ENCODE measurements around the gene SAAL1.
"Not testable (repeated sequence)": the region's sequence is repeated elsewhere in the genome, so short reads cannot be mapped to it uniquely, and the experiment has no call there.

Gene SAAL1

GRCh38 chr11:18121331-18121828 lies 15.5 kb upstream of the SAAL1 start:
- H3K4me3 ChIP-seq (ENCODE audit: low read depth, low read length); H2AFZ ChIP-seq (ENCODE audit: low read length, unreplicated experiment); H3K79me2 ChIP-seq (ENCODE audit: control insufficient read depth, insufficient read depth, low read length, unreplicated experiment); H3K27ac ChIP-seq (ENCODE audit: low read depth, low read length); H3K36me3 ChIP-seq (ENCODE audit: insufficient read depth, low read length); H3K4me1 ChIP-seq (ENCODE audit: control insufficient read depth, insufficient read depth, low read length, unreplicated experiment): not testable (repeated sequence)
- peaks cover 22% of the 10 kb centered on the region for H3K27me3 ChIP-seq (ENCODE audit: insufficient read depth, low read length)

GRCh38 chr11:18115360-18116127 lies 9.7 kb upstream of the SAAL1 start:
- Histone ChIP-seq H2AFZ (ENCODE audit: low read length, unreplicated experiment) (no peak overlapping the region), H3K4me3 (ENCODE audit: low read depth, low read length) (no peak overlapping the region), H3K27me3 (ENCODE audit: insufficient read depth, low read length) (peaks cover 72% of the 10 kb centered on the region), H3K4me1 (ENCODE audit: control insufficient read depth, insufficient read depth, low read length, unreplicated experiment) (no peaks in the 10 kb centered on the region), H3K36me3 (ENCODE audit: insufficient read depth, low read length) (no peaks in the 10 kb centered on the region), H3K27ac (ENCODE audit: low read depth, low read length) (no peak overlapping the region), H3K79me2 (ENCODE audit: control insufficient read depth, insufficient read depth, low read length, unreplicated experiment) (no peaks in the 10 kb centered on the region)

DNA sequence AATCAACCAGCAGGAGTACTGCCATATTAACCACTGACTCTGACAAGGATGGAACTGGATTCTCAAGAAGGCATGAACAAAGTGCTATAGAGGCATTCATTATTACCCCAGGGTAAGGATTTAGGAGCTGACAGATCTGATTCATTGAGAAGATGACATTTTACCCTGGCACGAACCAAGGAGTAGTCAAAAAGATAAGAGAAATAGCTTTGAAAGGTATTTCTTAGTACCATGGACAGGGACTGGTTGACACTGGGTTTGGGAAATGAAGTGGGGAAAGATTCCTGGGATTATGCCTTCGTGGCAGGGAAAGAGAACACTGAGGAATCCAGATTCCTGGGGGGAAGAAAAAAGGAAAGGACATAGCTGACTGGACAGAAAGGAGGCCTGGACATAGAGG lies 5.1 kb upstream of the SAAL1 start:
- no peak overlapping the region for H3K4me3 ChIP-seq (ENCODE audit: low read depth, low read length)
- peaks cover 58% of the 10 kb centered on the region for H3K27me3 ChIP-seq (ENCODE audit: insufficient read depth, low read length)
- peaks cover 9% of the 10 kb centered on the region for H3K4me1 ChIP-seq (ENCODE audit: control insufficient read depth, insufficient read depth, low read length, unreplicated experiment)
- no peaks in the 10 kb centered on the region for H3K36me3 ChIP-seq (ENCODE audit: insufficient read depth, low read length)
- H3K27ac ChIP-seq (ENCODE audit: low read depth, low read length): no peak overlapping the region
- no peak overlapping the region for H2AFZ ChIP-seq (ENCODE audit: low read length, unreplicated experiment)
- no peaks in the 10 kb centered on the region for H3K79me2 ChIP-seq (ENCODE audit: control insufficient read depth, insufficient read depth, low read length, unreplicated experiment)

- Histone ChIP-seq H2AFZ (ENCODE audit: low read length, unreplicated experiment) (no peak overlapping the region), H3K27me3 (ENCODE audit: insufficient read depth, low read length) (peaks cover 39% of the 10 kb centered on the region), H3K4me1 (ENCODE audit: control insufficient read depth, insufficient read depth, low read length, unreplicated experiment) (peaks cover 14% of the 10 kb centered on the region), H3K79me2 (ENCODE audit: control insufficient read depth, insufficient read depth, low read length, unreplicated experiment) (peaks cover 22% of the 10 kb centered on the region), H3K36me3 (ENCODE audit: insufficient read depth, low read length) (no peaks in the 10 kb centered on the region), H3K4me3 (ENCODE audit: low read depth, low read length) (no peak overlapping the region), H3K27ac (ENCODE audit: low read depth, low read length) (no peak overlapping the region)
These were observed 2.4 kb upstream of the SAAL1 start for GRCh38 chr11:18108254-18108653.

DNA sequence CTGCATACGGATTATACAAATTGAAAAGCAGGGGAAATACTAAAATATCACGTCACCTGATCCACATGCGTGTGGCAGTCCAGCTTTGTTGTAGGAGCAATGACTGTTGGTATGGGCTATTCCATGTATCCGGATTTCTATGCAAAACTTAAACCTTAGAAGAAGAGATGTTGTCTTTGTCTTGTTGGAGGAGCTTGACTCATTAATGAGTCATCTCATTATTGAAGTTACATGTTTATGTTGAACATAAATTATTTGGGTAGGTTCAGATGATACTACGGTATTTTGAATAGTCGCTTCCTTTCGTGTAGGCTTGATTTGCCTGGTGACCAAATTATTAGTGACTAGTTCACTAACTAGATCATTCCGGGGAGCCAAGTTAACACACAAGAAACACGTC lies 806 bp upstream of the SAAL1 start:
- Histone ChIP-seq H3K4me3 (ENCODE audit: low read depth, low read length) (no peak overlapping the region), H3K27ac (ENCODE audit: low read depth, low read length) (no peak overlapping the region), H3K79me2 (ENCODE audit: control insufficient read depth, insufficient read depth, low read length, unreplicated experiment) (peaks cover 25% of the 10 kb centered on the region), H2AFZ (ENCODE audit: low read length, unreplicated experiment) (no peak overlapping the region), H3K36me3 (ENCODE audit: insufficient read depth, low read length) (peaks cover 7% of the 10 kb centered on the region; the same call in 1 of the 2 replicates), H3K4me1 (ENCODE audit: control insufficient read depth, insufficient read depth, low read length, unreplicated experiment) (peaks cover 14% of the 10 kb centered on the region), H3K27me3 (ENCODE audit: insufficient read depth, low read length) (peaks cover 23% of the 10 kb centered on the region)

DNA sequence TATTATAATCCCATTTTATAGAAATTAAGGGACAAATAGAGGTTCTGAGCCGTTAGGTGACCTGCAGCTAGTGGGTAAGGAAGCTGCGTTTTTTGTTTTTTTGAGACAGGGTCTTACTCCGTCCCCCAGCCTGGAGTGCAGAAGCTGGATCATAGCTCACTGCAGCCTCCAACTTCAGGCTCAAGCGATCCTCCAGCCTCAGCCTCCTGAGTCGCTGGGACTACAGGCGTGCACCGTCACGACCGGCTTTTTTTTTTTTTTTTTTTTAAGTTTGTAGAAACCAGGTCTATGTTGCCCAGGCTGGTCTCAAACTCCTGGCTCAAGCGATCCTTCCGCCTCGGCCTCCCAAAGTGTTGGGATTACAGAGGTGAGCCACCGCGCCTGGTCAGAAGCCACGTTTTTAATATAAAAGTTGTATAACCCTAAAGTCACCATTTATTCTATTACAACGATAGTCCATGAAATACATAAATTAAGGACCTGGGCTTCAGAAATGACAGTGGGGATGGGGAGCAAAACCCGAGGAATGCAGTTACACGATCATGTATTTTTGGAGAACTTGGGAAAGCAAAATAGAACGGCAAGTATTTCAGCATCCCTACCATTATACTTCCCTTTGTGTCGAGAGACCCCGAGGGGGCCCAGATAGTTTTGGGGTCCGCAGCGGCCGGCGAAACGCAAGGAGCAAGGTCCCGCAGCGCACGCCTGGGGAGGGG lies 638 bp downstream of the SAAL1 start:
- Histone ChIP-seq H3K79me2 (ENCODE audit: control insufficient read depth, insufficient read depth, low read length, unreplicated experiment) (peaks cover 25% of the 10 kb centered on the region), H3K36me3 (ENCODE audit: insufficient read depth, low read length) (peaks cover 7% of the 10 kb centered on the region; the same call in 1 of the 2 replicates), H3K27me3 (ENCODE audit: insufficient read depth, low read length) (peaks cover 9% of the 10 kb centered on the region; the same call in 1 of the 2 replicates), H3K27ac (ENCODE audit: low read depth, low read length) (no peak overlapping the region), H2AFZ (ENCODE audit: low read length, unreplicated experiment) (peak overlapping the region; percentile 98), H3K4me1 (ENCODE audit: control insufficient read depth, insufficient read depth, low read length, unreplicated experiment) (peaks cover 14% of the 10 kb centered on the region), H3K4me3 (ENCODE audit: low read depth, low read length) (peak overlapping the region; percentile 98)

GRCh38 chr11:18100926-18101656 lies 4.8 kb downstream of the SAAL1 start:
- Histone ChIP-seq H3K36me3 (ENCODE audit: insufficient read depth, low read length) (peaks cover 7% of the 10 kb centered on the region; the same call in 1 of the 2 replicates), H3K27ac (ENCODE audit: low read depth, low read length) (no peak overlapping the region), H3K79me2 (ENCODE audit: control insufficient read depth, insufficient read depth, low read length, unreplicated experiment) (peaks cover 25% of the 10 kb centered on the region), H3K4me1 (ENCODE audit: control insufficient read depth, insufficient read depth, low read length, unreplicated experiment) (peaks cover 5% of the 10 kb centered on the region), H2AFZ (ENCODE audit: low read length, unreplicated experiment) (no peak overlapping the region), H3K27me3 (ENCODE audit: insufficient read depth, low read length) (no peaks in the 10 kb centered on the region), H3K4me3 (ENCODE audit: low read depth, low read length) (no peak overlapping the region)

GRCh38 chr11:18093959-18094358 lies 11.9 kb downstream of the SAAL1 start:
- no peaks in the 10 kb centered on the region for H3K4me1 ChIP-seq (ENCODE audit: control insufficient read depth, insufficient read depth, low read length, unreplicated experiment)
- H3K27ac ChIP-seq (ENCODE audit: low read depth, low read length): no peak overlapping the region
- H3K27me3 ChIP-seq (ENCODE audit: insufficient read depth, low read length): no peaks in the 10 kb centered on the region
- no peak overlapping the region for H3K4me3 ChIP-seq (ENCODE audit: low read depth, low read length)
- H3K36me3 ChIP-seq (ENCODE audit: insufficient read depth, low read length): peaks cover 33% of the 10 kb centered on the region
- no peak overlapping the region for H2AFZ ChIP-seq (ENCODE audit: low read length, unreplicated experiment)
- H3K79me2 ChIP-seq (ENCODE audit: control insufficient read depth, insufficient read depth, low read length, unreplicated experiment): no peaks in the 10 kb centered on the region

DNA sequence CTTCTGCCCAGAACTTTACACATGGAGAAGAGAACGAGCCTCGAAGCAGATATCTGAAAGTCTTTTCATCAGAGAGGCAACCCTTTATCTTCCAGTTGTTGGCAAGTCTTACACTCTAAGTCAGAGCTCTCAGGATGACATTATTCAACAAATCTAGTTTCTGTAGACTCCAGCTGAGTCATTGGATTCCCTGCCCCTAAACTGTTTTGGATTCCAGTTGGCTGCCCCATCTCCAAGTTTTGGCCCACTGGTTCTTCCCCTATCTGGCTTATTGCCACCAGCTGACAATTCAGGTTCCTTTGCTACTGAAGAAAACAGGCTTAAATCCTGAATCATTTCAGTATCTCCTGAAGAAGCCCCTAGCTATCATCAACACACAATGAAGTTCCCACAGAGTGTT lies 14.2 kb downstream of the SAAL1 start:
- H3K36me3 ChIP-seq (ENCODE audit: insufficient read depth, low read length): peaks cover 38% of the 10 kb centered on the region
- no peaks in the 10 kb centered on the region for H3K79me2 ChIP-seq (ENCODE audit: control insufficient read depth, insufficient read depth, low read length, unreplicated experiment)
- H3K4me1 ChIP-seq (ENCODE audit: control insufficient read depth, insufficient read depth, low read length, unreplicated experiment): no peaks in the 10 kb centered on the region
- no peak overlapping the region for H3K4me3 ChIP-seq (ENCODE audit: low read depth, low read length)
- no peaks in the 10 kb centered on the region for H3K27me3 ChIP-seq (ENCODE audit: insufficient read depth, low read length)
- no peak overlapping the region for H2AFZ ChIP-seq (ENCODE audit: low read length, unreplicated experiment)
- no peak overlapping the region for H3K27ac ChIP-seq (ENCODE audit: low read depth, low read length)

- Histone ChIP-seq H3K27me3 (ENCODE audit: insufficient read depth, low read length) (no peaks in the 10 kb centered on the region), H3K27ac (ENCODE audit: low read depth, low read length) (no peak overlapping the region), H3K4me1 (ENCODE audit: control insufficient read depth, insufficient read depth, low read length, unreplicated experiment) (no peaks in the 10 kb centered on the region), H3K79me2 (ENCODE audit: control insufficient read depth, insufficient read depth, low read length, unreplicated experiment) (no peaks in the 10 kb centered on the region), H3K36me3 (ENCODE audit: insufficient read depth, low read length) (peaks cover 28% of the 10 kb centered on the region), H2AFZ (ENCODE audit: low read length, unreplicated experiment) (no peak overlapping the region), H3K4me3 (ENCODE audit: low read depth, low read length) (no peak overlapping the region)
These were observed 16.9 kb downstream of the SAAL1 start for GRCh38 chr11:18088966-18089365.

All from ACC112 (cell line).